OCI-LY7 (cell line): Measurements from ENCODE around the gene ABCA7. TPM values are rescaled to one million over a fixed set of nuclear protein-coding genes. Genes with fewer than 3 reads are reported as not detected.

Experiments
- BruUV-seq: library from RNA; stranded (reverse); fragments of 400-500 nt; replicated peaks from 2 replicates; lab custom pipeline; 2021; lab: Mats Ljungman, UMichigan
- CTCF ChIA-PET: fragments of 300-600 bp; sonication (Branson Sonifier 250); formaldehyde crosslinking; loops from one replicate; lab custom pipeline; 2022; ENCODE audit warnings: antibody characterized with exemption; ENCODE audit not compliant: unreplicated experiment; lab: Charles Lee
- POLR2A ChIA-PET: fragments of 300-600 bp; sonication (Branson Sonifier 250); formaldehyde crosslinking; loops from one replicate; lab custom pipeline; 2022; ENCODE audit warnings: antibody characterized with exemption; lab: Charles Lee
- DNase-seq: peaks from one replicate; pipeline ENCODE4 v3.0.0-alpha.2; 2015; ENCODE audit warnings: low spot score
- H2AFZ ChIP-seq: fragments of 200-600 bp; sonication (generic), shearing (Covaris generic); 2 replicates; pipeline ENCODE4 v1.6.1; 2014; ENCODE audit warnings: mild to moderate bottlenecking, antibody characterized with exemption, low read length, moderate library complexity
- H3K27ac ChIP-seq: fragments of 200-600 bp; sonication (generic); 2 replicates; pipeline ENCODE4 v1.5.1; 2014; ENCODE audit warnings: mixed run types, low read depth, mild to moderate bottlenecking, moderate library complexity, low read length, inconsistent platforms; ENCODE audit not compliant: poor library complexity, severe bottlenecking
- H3K36me3 ChIP-seq: fragments of 200-600 bp; sonication (generic); 2 replicates; pipeline ENCODE4 v1.6.1; 2014; ENCODE audit warnings: mild to moderate bottlenecking, antibody characterized with exemption, low read length, moderate library complexity, mixed read lengths; ENCODE audit not compliant: insufficient read depth
- H3K4me1 ChIP-seq: fragments of 200-600 bp; sonication (generic); 2 replicates; pipeline ENCODE4 v1.5.1; 2014; ENCODE audit warnings: mild to moderate bottlenecking, low read length; ENCODE audit not compliant: insufficient read depth, poor library complexity, severe bottlenecking
- H3K4me2 ChIP-seq: fragments of 200-600 bp; sonication (generic); 2 replicates; pipeline ENCODE4 v1.6.1; 2014; ENCODE audit warnings: mild to moderate bottlenecking, low read length
- H3K4me3 ChIP-seq: fragments of 200-600 bp; sonication (generic); 2 replicates; pipeline ENCODE4 v1.5.1; 2014; ENCODE audit warnings: mild to moderate bottlenecking, low read depth, low read length; ENCODE audit not compliant: poor library complexity, severe bottlenecking
- H3K79me2 ChIP-seq: fragments of 200-600 bp; sonication (generic); 2 replicates; pipeline ENCODE4 v1.6.1; 2016; ENCODE audit warnings: low read depth, mild to moderate bottlenecking, low read length, moderate library complexity, mixed read lengths; ENCODE audit not compliant: insufficient read depth
- H3K9me2 ChIP-seq: fragments of 200-600 bp; sonication (generic); 2 replicates; pipeline ENCODE4 v1.6.1; 2016; ENCODE audit warnings: mild to moderate bottlenecking, low read length, mixed read lengths; ENCODE audit not compliant: insufficient read depth
- H3K9me3 ChIP-seq: fragments of 200-600 bp; sonication (generic); 2 replicates; pipeline ENCODE4 v1.6.1; 2014; ENCODE audit warnings: mild to moderate bottlenecking, mixed run types, low read length, mixed read lengths
- H4K20me1 ChIP-seq: fragments of 200-600 bp; sonication (generic); 2 replicates; pipeline ENCODE4 v1.6.1; 2014; ENCODE audit warnings: mild to moderate bottlenecking, antibody characterized with exemption, low read length, moderate library complexity, mixed read lengths; ENCODE audit not compliant: insufficient read depth
- EZH2phosphoT487 ChIP-seq: fragments of 200-600 bp; sonication (generic); IDR thresholded peaks from 2 replicates; pipeline ENCODE4 v1.6.1; 2018; ENCODE audit warnings: low read depth, borderline replicate concordance, mild to moderate bottlenecking, mixed run types, antibody characterized with exemption, low read length, moderate library complexity, mixed read lengths
- intact Hi-C: fragments of 100-400 bp; cut with micrococcal nuclease; formaldehyde crosslinking; loops from one replicate; pipeline ENCODE4 v1.10.0; 2022; ENCODE audit not compliant: unreplicated experiment
- total RNA-seq, 2 experiments: library from RNA; depleted of rRNA in 1 of 2; stranded (reverse); fragments of >200 nt in 1 of 2; shearing (Covaris generic) in 1 of 2; gene quantifications; 2 replicates each; pipeline ENCODE4 v1.2.3, GENCODE V29; 2014 to 2022
- TF ChIP-seq, protein P1 (sequence below): fragments of 200-600 bp; sonication (generic); conservative IDR thresholded peaks from 2 replicates; pipeline ENCODE4 v1.5.1; 2014; ENCODE audit warnings: mild to moderate bottlenecking, antibody characterized with exemption, low read length, moderate library complexity, mixed read lengths

The ABCA7 gene
- total RNA-seq, 2 experiments from 2014 or later = 43.3 to 66.6 TPM

DNA sequence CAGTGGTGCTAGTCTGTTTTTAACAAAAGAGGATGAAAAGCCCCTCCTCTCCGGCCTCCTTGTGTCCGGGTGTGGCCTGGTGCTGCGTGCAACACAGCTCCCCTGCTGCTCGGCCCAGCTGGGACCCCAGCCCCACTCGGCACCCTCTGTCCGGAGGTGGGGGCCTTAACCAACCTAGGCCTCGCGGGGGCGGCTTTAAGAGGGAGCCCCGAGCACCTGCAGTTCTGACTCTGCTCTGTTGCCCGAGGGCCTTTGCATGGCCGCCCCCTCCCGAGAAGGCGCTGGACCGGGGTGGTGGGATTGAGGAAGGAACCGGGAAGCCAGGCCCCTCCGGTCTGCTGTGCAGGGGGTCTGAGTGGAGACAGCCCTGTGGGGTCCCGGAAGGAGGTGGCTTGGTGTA, 45.4 kb upstream of the ABCA7 start:
- BruUV-seq = no TSS peak
- CTCF ChIA-PET = no interaction called here
- intact Hi-C loops = no loop called here

DNA sequence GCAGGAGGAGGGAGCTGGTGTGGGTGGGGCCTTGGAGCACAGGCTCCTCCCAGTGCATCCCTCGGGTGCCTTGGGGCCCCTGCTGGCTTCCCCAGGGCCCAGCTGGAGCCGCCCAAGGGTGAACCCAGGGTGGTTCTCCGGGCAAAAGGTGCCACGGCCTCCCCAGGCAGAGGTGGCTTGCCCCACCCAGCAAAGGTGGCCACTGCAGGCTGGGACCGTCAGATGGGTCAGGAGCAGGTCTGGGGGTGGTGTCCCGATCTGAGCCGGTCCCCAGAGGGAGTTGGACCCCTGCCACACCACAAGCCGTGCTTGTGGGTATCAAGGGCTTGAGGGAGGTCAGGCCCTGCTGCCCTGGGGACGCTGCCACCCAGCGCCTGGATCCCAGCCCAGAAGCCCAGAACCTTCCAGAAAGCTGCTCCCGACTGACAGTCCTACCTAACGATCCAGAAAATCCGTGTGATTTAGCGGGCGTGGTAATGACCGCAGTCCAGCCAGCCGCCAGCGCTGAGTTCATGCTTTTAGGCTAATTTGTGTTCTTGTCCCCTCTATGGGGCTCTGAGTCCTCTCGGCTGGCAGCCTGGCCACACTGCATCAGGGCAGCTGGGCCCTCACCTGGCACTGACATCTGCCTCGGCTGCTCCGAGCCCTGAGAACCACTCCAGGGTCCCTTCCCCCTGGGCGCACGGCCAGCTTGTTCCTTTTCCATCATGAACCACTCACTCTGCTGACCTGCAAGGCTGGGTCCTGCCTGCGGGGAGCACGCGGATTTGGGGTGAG, 44.7 kb upstream of the ABCA7 start:
- Histone ChIP-seq H3K4me3 (no peak overlapping the region), H2AFZ (no peak overlapping the region), H3K4me1 (no peaks in the 10 kb centered on the region), H3K9me2 (no peaks in the 10 kb centered on the region), H3K36me3 (peaks cover 36% of the 10 kb centered on the region), H3K4me2 (no peak overlapping the region), H3K79me2 (no peaks in the 10 kb centered on the region), H4K20me1 (no peaks in the 10 kb centered on the region), H3K9me3 (no peaks in the 10 kb centered on the region), H3K27ac (no peak overlapping the region)
- DNase-seq = no peak
- TF ChIP-seq, protein P1, sequence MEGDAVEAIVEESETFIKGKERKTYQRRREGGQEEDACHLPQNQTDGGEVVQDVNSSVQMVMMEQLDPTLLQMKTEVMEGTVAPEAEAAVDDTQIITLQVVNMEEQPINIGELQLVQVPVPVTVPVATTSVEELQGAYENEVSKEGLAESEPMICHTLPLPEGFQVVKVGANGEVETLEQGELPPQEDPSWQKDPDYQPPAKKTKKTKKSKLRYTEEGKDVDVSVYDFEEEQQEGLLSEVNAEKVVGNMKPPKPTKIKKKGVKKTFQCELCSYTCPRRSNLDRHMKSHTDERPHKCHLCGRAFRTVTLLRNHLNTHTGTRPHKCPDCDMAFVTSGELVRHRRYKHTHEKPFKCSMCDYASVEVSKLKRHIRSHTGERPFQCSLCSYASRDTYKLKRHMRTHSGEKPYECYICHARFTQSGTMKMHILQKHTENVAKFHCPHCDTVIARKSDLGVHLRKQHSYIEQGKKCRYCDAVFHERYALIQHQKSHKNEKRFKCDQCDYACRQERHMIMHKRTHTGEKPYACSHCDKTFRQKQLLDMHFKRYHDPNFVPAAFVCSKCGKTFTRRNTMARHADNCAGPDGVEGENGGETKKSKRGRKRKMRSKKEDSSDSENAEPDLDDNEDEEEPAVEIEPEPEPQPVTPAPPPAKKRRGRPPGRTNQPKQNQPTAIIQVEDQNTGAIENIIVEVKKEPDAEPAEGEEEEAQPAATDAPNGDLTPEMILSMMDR = no peak
- no peak for TF ChIP-seq EZH2phosphoT487
- CTCF ChIA-PET = no interaction called here
- POLR2A ChIA-PET = no interaction called here
- intact Hi-C loops = no loop called here
- BruUV-seq = no TSS peak

More for the DNA sequence above, 45.4 kb upstream of the ABCA7 start:
- TF ChIP-seq EZH2phosphoT487 = no peak
- TF ChIP-seq, protein P1 = no peak
- Histone ChIP-seq H3K4me3 (no peak overlapping the region), H3K4me2 (no peak overlapping the region), H3K4me1 (no peaks in the 10 kb centered on the region), H3K36me3 (peaks cover 44% of the 10 kb centered on the region), H3K79me2 (no peaks in the 10 kb centered on the region), H3K9me3 (no peaks in the 10 kb centered on the region), H3K9me2 (no peaks in the 10 kb centered on the region), H4K20me1 (no peaks in the 10 kb centered on the region), H2AFZ (no peak overlapping the region), H3K27ac (no peak overlapping the region)
- DNase-seq = no peak
- POLR2A ChIA-PET = no interaction called here
